ENCODE results near the gene SPAG16.
"Not testable (repeated sequence)": the region's sequence is repeated elsewhere in the genome, so short reads cannot be mapped to it uniquely, and the experiment has no call there.

SPAG16 gene

GRCh38 chr2:213691351-213691750 is 407.1 kb downstream of the SPAG16 start:
- no peak for DNase-seq

GRCh38 chr2:213696442-213696841 is 412.2 kb downstream of the SPAG16 start:
- no peak for DNase-seq

GRCh38 chr2:213701365-213701764 is 417.1 kb downstream of the SPAG16 start:
- DNase-seq = not testable (repeated sequence)

GRCh38 chr2:213703406-213704098 is 419.3 kb downstream of the SPAG16 start:
- DNase-seq = peak in 3 of 56 donors; percentile 1 to 20 (median 10)

GRCh38 chr2:213710164-213710563 is 425.9 kb downstream of the SPAG16 start:
- no peak for DNase-seq

- DNase-seq = not testable (repeated sequence)
These were observed 434.1 kb downstream of the SPAG16 start for GRCh38 chr2:213718411-213718810.

GRCh38 chr2:213722565-213722964 is 438.3 kb downstream of the SPAG16 start:
- DNase-seq = no peak

GRCh38 chr2:213723041-213723560 is 438.8 kb downstream of the SPAG16 start:
- DNase-seq = no peak

- DNase-seq = no peak
These were observed 439.4 kb downstream of the SPAG16 start for GRCh38 chr2:213723707-213724106.

- no peak for DNase-seq
These were observed 441.8 kb downstream of the SPAG16 start for GRCh38 chr2:213726101-213726500.

- DNase-seq = no peak
These were observed 449.6 kb downstream of the SPAG16 start for GRCh38 chr2:213733893-213734292.

GRCh38 chr2:213740453-213740852 is 456.2 kb downstream of the SPAG16 start:
- DNase-seq = no peak

- DNase-seq = no peak
These were observed 467.2 kb downstream of the SPAG16 start for GRCh38 chr2:213751446-213751845.

GRCh38 chr2:213752575-213752974 is 468.3 kb downstream of the SPAG16 start:
- DNase-seq = no peak

- DNase-seq = no peak
These were observed 473.3 kb downstream of the SPAG16 start for GRCh38 chr2:213757525-213757924.

GRCh38 chr2:213763354-213763753 is 479.1 kb downstream of the SPAG16 start:
- DNase-seq = no peak

GRCh38 chr2:213763963-213764362 is 479.7 kb downstream of the SPAG16 start:
- no peak for DNase-seq

- no peak for DNase-seq
These were observed 480.6 kb downstream of the SPAG16 start for GRCh38 chr2:213764849-213765248.

- no peak for DNase-seq
These were observed 481.8 kb downstream of the SPAG16 start for GRCh38 chr2:213766062-213766461.

- no peak for DNase-seq
These were observed 482.2 kb downstream of the SPAG16 start for GRCh38 chr2:213766465-213766901.

GRCh38 chr2:213787869-213788268 is 503.6 kb downstream of the SPAG16 start:
- DNase-seq = no peak

- no peak for DNase-seq
These were observed 505.7 kb downstream of the SPAG16 start for GRCh38 chr2:213789940-213790339.

GRCh38 chr2:213792045-213792444 is 507.8 kb downstream of the SPAG16 start:
- no peak for DNase-seq

All from amygdala (tissue), 56 donors.